ENCODE data around the gene MALT1. TPM values are rescaled to one million over a fixed set of nuclear protein-coding genes. Genes with fewer than 3 reads are reported as not detected.

The MALT1 gene
- total and polyA plus RNA-seq, 4 experiments from 2014 or later, result 60.3 to 96.7 (median 77.4) TPM

GRCh38 chr18:58700209-58700608, 28.9 kb downstream of the MALT1 start:
- no peaks in the 10 kb centered on the region for H3K9me3 ChIP-seq (ENCODE audit: control insufficient read depth in 1 of 2, low read length in 2 of 2)
- POLR2A ChIA-PET (ENCODE audit: partially characterized antibody), result interaction anchor here (0.7 to 4.3 kb wide), 4 partner anchors 9 to 28 kb away, joined by 3 to 36 read pairs (median 12); partner anchors contain the start of gene MALT1
- H3K27ac Mint-ChIP-seq, result no peak overlapping the region
- intact Hi-C loops (cut with micrococcal nuclease), result no loop called here
- H3K4me3 ChIP-seq (ENCODE audit: low read length in 2 of 2), result no peak overlapping the region
- no peaks in the 10 kb centered on the region for H3K27me3 ChIP-seq (ENCODE audit: insufficient read depth, low read length)
- no peak for DNase-seq
- H3K4me3 Mint-ChIP-seq, result no peak overlapping the region
- H3K4me1 Mint-ChIP-seq, result peaks cover 11 to 34% (median 30%) of the 10 kb centered on the region in 4 donors
- no peaks in the 10 kb centered on the region for H3K9me3 Mint-ChIP-seq
- peaks cover 54 to 62% of the 10 kb centered on the region in 2 donors for H3K36me3 Mint-ChIP-seq
- H3K4me1 ChIP-seq (ENCODE audit: insufficient read depth, low read length), result peaks cover 49% of the 10 kb centered on the region
- no peak overlapping the region for H3K27ac ChIP-seq (ENCODE audit: low read depth, low read length)
- peaks cover 11% of the 10 kb centered on the region for H3K36me3 ChIP-seq (ENCODE audit: insufficient read depth, low read length)
- no peaks in the 10 kb centered on the region for H3K27me3 Mint-ChIP-seq
- CTCF ChIA-PET (ENCODE audit: partially characterized antibody), result interaction anchor here (1.0 to 1.1 kb wide), 4 partner anchors 10 to 88 kb away, joined by 3 to 4 read pairs (median 3); no protein-coding TSS in a partner anchor

- Histone ChIP-seq H3K4me1 (ENCODE audit: insufficient read depth, low read length) (peaks cover 44% of the 10 kb centered on the region), H3K4me3 (ENCODE audit: low read length in 2 of 2) (no peak overlapping the region), H3K9me3 (ENCODE audit: control insufficient read depth in 1 of 2, low read length in 2 of 2) (no peaks in the 10 kb centered on the region), H3K27ac (ENCODE audit: low read depth, low read length) (no peak overlapping the region), H3K36me3 (ENCODE audit: insufficient read depth, low read length) (peaks cover 16% of the 10 kb centered on the region), H3K27me3 (ENCODE audit: insufficient read depth, low read length) (no peaks in the 10 kb centered on the region)
- Mint-ChIP-seq H3K36me3 (peaks cover 31 to 47% of the 10 kb centered on the region in 2 donors), H3K4me3 (no peak overlapping the region), H3K27ac (peak overlapping the region in 6 of 7 donors; percentile 30 to 86 (median 72)), H3K4me1 (peaks cover 40 to 57% (median 48%) of the 10 kb centered on the region in 4 donors), H3K9me3 (no peaks in the 10 kb centered on the region), H3K27me3 (no peaks in the 10 kb centered on the region)
- POLR2A ChIA-PET (ENCODE audit: partially characterized antibody), result interaction anchor here (1.0 kb wide), 1 partner anchor 41 kb away, joined by 5 read pairs; the partner anchor contains the start of gene MALT1
- CTCF ChIA-PET (ENCODE audit: partially characterized antibody), result interaction anchor here (1.0 kb wide), 1 partner anchor 15 kb away, joined by 3 read pairs; no protein-coding TSS in a partner anchor
- intact Hi-C loops (cut with micrococcal nuclease), result loop anchor here (5.0 kb wide), 1 partner anchor 171 kb away; no protein-coding TSS in a partner anchor
- no peak for DNase-seq
Observed at GRCh38 chr18:58712930-58713329, 41.7 kb downstream of the MALT1 start.

GRCh38 chr18:58714259-58714658, 43.0 kb downstream of the MALT1 start:
- POLR2A ChIA-PET (ENCODE audit: partially characterized antibody), result no interaction called here
- no peaks in the 10 kb centered on the region for H3K9me3 ChIP-seq (ENCODE audit: control insufficient read depth in 1 of 2, low read length in 2 of 2)
- peaks cover 43 to 60% (median 51%) of the 10 kb centered on the region in 4 donors for H3K4me1 Mint-ChIP-seq

GRCh38 chr18:58714821-58715220, 43.6 kb downstream of the MALT1 start:
- peaks cover 29 to 49% of the 10 kb centered on the region in 2 donors for H3K36me3 Mint-ChIP-seq
- H3K27ac ChIP-seq (ENCODE audit: low read depth, low read length), result peak overlapping the region; percentile 28

More at GRCh38 chr18:58714259-58714658, 43.0 kb downstream of the MALT1 start:
- Mint-ChIP-seq H3K9me3 (no peaks in the 10 kb centered on the region), H3K27me3 (no peaks in the 10 kb centered on the region), H3K27ac (peak overlapping the region; percentile 77 to 96 (median 92)), H3K4me3 (peak overlapping the region in 7 of 8 donors; percentile 38 to 80 (median 68)), H3K36me3 (peaks cover 29 to 50% of the 10 kb centered on the region in 2 donors)
- no peak overlapping the region for H3K4me3 ChIP-seq (ENCODE audit: low read length in 2 of 2)
- intact Hi-C loops (cut with micrococcal nuclease), result loop anchor here (2.0 to 5.0 kb wide), 4 partner anchors 15 to 172 kb away; no protein-coding TSS in a partner anchor
- DNase-seq, result peak in 1 of 5 donors; percentile 21
- CTCF ChIA-PET (ENCODE audit: partially characterized antibody), result no interaction called here
- peak overlapping the region; percentile 28 for H3K27ac ChIP-seq (ENCODE audit: low read depth, low read length)
- no peaks in the 10 kb centered on the region for H3K27me3 ChIP-seq (ENCODE audit: insufficient read depth, low read length)
- peaks cover 44% of the 10 kb centered on the region for H3K4me1 ChIP-seq (ENCODE audit: insufficient read depth, low read length)
- peaks cover 18% of the 10 kb centered on the region for H3K36me3 ChIP-seq (ENCODE audit: insufficient read depth, low read length)

GRCh38 chr18:58715540-58715939, 44.3 kb downstream of the MALT1 start:
- Mint-ChIP-seq H3K4me1 (peaks cover 49 to 68% (median 58%) of the 10 kb centered on the region in 4 donors), H3K27me3 (no peaks in the 10 kb centered on the region), H3K4me3 (peak overlapping the region in 7 of 8 donors; percentile 32 to 88 (median 83)), H3K36me3 (peaks cover 34 to 52% of the 10 kb centered on the region in 2 donors), H3K27ac (peak overlapping the region; percentile 27 to 90 (median 78)), H3K9me3 (no peaks in the 10 kb centered on the region)
- Histone ChIP-seq H3K4me3 (ENCODE audit: low read length in 2 of 2) (no peak overlapping the region), H3K27ac (ENCODE audit: low read depth, low read length) (no peak overlapping the region), H3K4me1 (ENCODE audit: insufficient read depth, low read length) (peaks cover 44% of the 10 kb centered on the region), H3K27me3 (ENCODE audit: insufficient read depth, low read length) (no peaks in the 10 kb centered on the region), H3K9me3 (ENCODE audit: control insufficient read depth in 1 of 2, low read length in 2 of 2) (no peaks in the 10 kb centered on the region), H3K36me3 (ENCODE audit: insufficient read depth, low read length) (peaks cover 14% of the 10 kb centered on the region)
- POLR2A ChIA-PET (ENCODE audit: partially characterized antibody), result interaction anchor here (0.7 to 5.6 kb wide), 6 partner anchors 23 to 186 kb away, joined by 3 to 54 read pairs (median 6); partner anchors contain the start of gene MALT1
- intact Hi-C loops (cut with micrococcal nuclease), result loop anchor here (2.0 kb wide), 3 partner anchors 13 to 49 kb away; no protein-coding TSS in a partner anchor
- CTCF ChIA-PET (ENCODE audit: partially characterized antibody), result interaction anchor here (0.9 to 1.4 kb wide), 4 partner anchors 24 to 184 kb away, joined by 3 read pairs; no protein-coding TSS in a partner anchor
- DNase-seq, result no peak

More at GRCh38 chr18:58714821-58715220, 43.6 kb downstream of the MALT1 start:
- H3K4me1 Mint-ChIP-seq, result peaks cover 47 to 63% (median 54%) of the 10 kb centered on the region in 4 donors
- H3K27me3 ChIP-seq (ENCODE audit: insufficient read depth, low read length), result no peaks in the 10 kb centered on the region
- H3K4me3 ChIP-seq (ENCODE audit: low read length in 2 of 2), result no peak overlapping the region
- ChIA-PET CTCF (ENCODE audit: partially characterized antibody) (interaction anchor here (1.4 kb wide), 1 partner anchor 54 kb away, joined by 3 read pairs; no protein-coding TSS in a partner anchor), POLR2A (ENCODE audit: partially characterized antibody) (interaction anchor here (1.3 to 5.6 kb wide), 4 partner anchors 22 to 56 kb away, joined by 3 to 54 read pairs (median 16); partner anchors contain the start of gene MALT1)
- H3K27ac Mint-ChIP-seq, result peak overlapping the region; percentile 77 to 96 (median 89)
- intact Hi-C loops (cut with micrococcal nuclease), result loop anchor here (2.0 to 5.0 kb wide), 4 partner anchors 14 to 173 kb away; no protein-coding TSS in a partner anchor
- H3K4me1 ChIP-seq (ENCODE audit: insufficient read depth, low read length), result peaks cover 44% of the 10 kb centered on the region
- H3K4me3 Mint-ChIP-seq, result peak overlapping the region in 4 of 8 donors; percentile 17 to 88 (median 54)
- H3K27me3 Mint-ChIP-seq, result no peaks in the 10 kb centered on the region
- H3K9me3 Mint-ChIP-seq, result no peaks in the 10 kb centered on the region
- no peak for DNase-seq
- peaks cover 13% of the 10 kb centered on the region for H3K36me3 ChIP-seq (ENCODE audit: insufficient read depth, low read length)
- no peaks in the 10 kb centered on the region for H3K9me3 ChIP-seq (ENCODE audit: control insufficient read depth in 1 of 2, low read length in 2 of 2)

- H3K4me3 ChIP-seq (ENCODE audit: low read length in 2 of 2), result no peak overlapping the region
- DNase-seq, result peak in 4 of 5 donors; percentile 33 to 42 (median 37)
- H3K27me3 ChIP-seq (ENCODE audit: insufficient read depth, low read length), result no peaks in the 10 kb centered on the region
- Mint-ChIP-seq H3K27me3 (no peaks in the 10 kb centered on the region), H3K9me3 (no peaks in the 10 kb centered on the region), H3K27ac (peak overlapping the region; percentile 77 to 90 (median 85)), H3K36me3 (peaks cover 34 to 48% of the 10 kb centered on the region in 2 donors), H3K4me3 (peak overlapping the region; percentile 32 to 88 (median 80)), H3K4me1 (peaks cover 50 to 68% (median 57%) of the 10 kb centered on the region in 4 donors)
- ChIA-PET CTCF (ENCODE audit: partially characterized antibody) (interaction anchor here (0.7 to 2.1 kb wide), 9 partner anchors 16 to 189 kb away, joined by 3 to 9 read pairs (median 3); partner anchors contain the start of gene MALT1), POLR2A (ENCODE audit: partially characterized antibody) (interaction anchor here (0.5 to 5.6 kb wide), 6 partner anchors 23 to 879 kb away, joined by 3 to 54 read pairs (median 7); partner anchors contain the start of gene MALT1)
- no peaks in the 10 kb centered on the region for H3K9me3 ChIP-seq (ENCODE audit: control insufficient read depth in 1 of 2, low read length in 2 of 2)
- intact Hi-C loops (cut with micrococcal nuclease), result loop anchor here (1.0 kb wide), 1 partner anchor 45 kb away; the partner anchor contains the start of gene MALT1
- H3K36me3 ChIP-seq (ENCODE audit: insufficient read depth, low read length), result peaks cover 14% of the 10 kb centered on the region
- H3K27ac ChIP-seq (ENCODE audit: low read depth, low read length), result no peak overlapping the region
- H3K4me1 ChIP-seq (ENCODE audit: insufficient read depth, low read length), result peaks cover 44% of the 10 kb centered on the region
Observed at GRCh38 chr18:58716060-58716756, 44.9 kb downstream of the MALT1 start.

Measured in CD4-positive, alpha-beta memory T cell (primary cell).